HepG2 (cell line): ENCODE measurements around the gene C14orf93. TPM values are rescaled to one million over a fixed set of nuclear protein-coding genes. Genes with fewer than 3 reads are reported as not detected.

ENCODE experiments used
- ATAC-seq: fragments of 200-7000 bp; cut with Tn5 transposase; 3 replicates; pipeline ENCODE4 v1.9.1; 2020; ENCODE audit warnings: mild to moderate bottlenecking, moderate library complexity
- BruUV-seq: library from RNA; stranded (reverse); fragments of 400-500 nt; replicated peaks from 2 replicates; lab custom pipeline; 2021; lab: Mats Ljungman, UMichigan
- CTCF ChIA-PET: fragments of 300-600 bp; formaldehyde crosslinking; extraction: SDS; loops from one replicate; lab custom pipeline; 2021; ENCODE audit warnings: low total read pairs, inconsistent platforms, low intra/inter-chr PET ratio; lab: Yijun Ruan, JAX
- POLR2A ChIA-PET: fragments of 350-600 bp; sonication (Branson Sonifier 250); formaldehyde crosslinking; loops from one replicate; lab custom pipeline; 2020; ENCODE audit warnings: antibody characterized with exemption, inconsistent platforms; lab: Yijun Ruan, JAX
- DNase-seq: peaks from one replicate; pipeline ENCODE4 v3.0.0-alpha.2; 2015; ENCODE audit warnings: low spot score
- FAIRE-seq: peaks from 3 replicates; lab custom pipeline; 2011; peaks lifted over from hg19 to GRCh38; lab: Jason Lieb, UNC
- H2AFZ ChIP-seq: one replicate; pipeline ENCODE4 v1.6.1; 2011; ENCODE audit warnings: low read length, inconsistent platforms
- H3K27ac ChIP-seq: fragments of 300-600 bp; 3 replicates; pipeline ENCODE4 v1.8.0; 2011; ENCODE audit warnings: mixed run types, mild to moderate bottlenecking, mixed read lengths, low read length, inconsistent platforms; ENCODE audit not compliant: insufficient read depth; ENCODE audit errors: extremely low read length
- H3K27me3 ChIP-seq, 2 experiments: fragments of 200-600 bp in 1 of 2; 2 replicates in 1 of 2; 3 replicates in 1 of 2; pipeline versions ENCODE4 v1.6.0 to v1.8.0; 2011; ENCODE audit warnings: low read length in 2 of 2, mild to moderate bottlenecking in 2 of 2, moderate library complexity in 2 of 2, inconsistent platforms in 1 of 2; ENCODE audit not compliant: insufficient read depth in 2 of 2, control insufficient read depth in 1 of 2
- H3K36me3 ChIP-seq, 2 experiments: fragments of 200-600 bp in 1 of 2; replicated peaks in 1 of 2; 2 replicates in 1 of 2; 3 replicates in 1 of 2; pipeline versions ENCODE4 v1.5.1 to v1.8.0; 2011; ENCODE audit warnings: low read length in 2 of 2, inconsistent platforms in 1 of 2; ENCODE audit not compliant: insufficient read depth in 2 of 2, control insufficient read depth in 1 of 2
- H3K4me1 ChIP-seq: 2 replicates; pipeline ENCODE4 v1.5.1; 2012; ENCODE audit warnings: low read length, inconsistent platforms; ENCODE audit not compliant: insufficient read depth
- H3K4me2 ChIP-seq: 2 replicates; pipeline ENCODE4 v1.6.0; 2011; ENCODE audit warnings: low read depth, low read length, inconsistent platforms
- H3K4me3 ChIP-seq, 3 experiments: fragments of 200-600 bp in 1 of 3; sonication (generic), shearing (Covaris generic) in 1 of 3; replicated peaks in 1 of 3; 2 replicates each; pipeline ENCODE4 v1.5.1; 2011 to 2016; ENCODE audit warnings: low read length in 3 of 3, inconsistent platforms in 2 of 3, low read depth in 2 of 3, mild to moderate bottlenecking in 2 of 3, control low read depth in 1 of 3, mixed read lengths in 1 of 3; ENCODE audit not compliant: insufficient read depth in 1 of 3
- H3K79me2 ChIP-seq: one replicate; pipeline ENCODE4 v1.6.1; 2011; ENCODE audit warnings: low read length, inconsistent platforms; ENCODE audit not compliant: insufficient read depth
- H3K9ac ChIP-seq: 2 replicates; pipeline ENCODE4 v1.6.0; 2011; ENCODE audit warnings: mild to moderate bottlenecking, low read depth, low read length, inconsistent platforms; ENCODE audit not compliant: insufficient read depth
- H3K9me3 ChIP-seq: 2 replicates; pipeline ENCODE4 v1.5.1; 2012; ENCODE audit warnings: mild to moderate bottlenecking, low read length
- H4K20me1 ChIP-seq: 2 replicates; pipeline ENCODE4 v1.6.0; 2011; ENCODE audit warnings: inconsistent platforms, mild to moderate bottlenecking, low read length, moderate library complexity; ENCODE audit not compliant: insufficient read depth
- ETV6 ChIP-seq: sonication (generic); formaldehyde crosslinking; conservative IDR thresholded peaks from 2 replicates; pipeline ENCODE4 v1.4.0; 2020; ENCODE audit warnings: missing genetic modification reagents
- KDM4B ChIP-seq: sonication (generic); formaldehyde crosslinking; IDR thresholded peaks from 2 replicates; pipeline ENCODE4 v1.4.0; 2020; ENCODE audit warnings: missing genetic modification reagents
- RBFOX2 ChIP-seq: fragments of 200-400 bp; formaldehyde crosslinking; IDR thresholded peaks from 2 replicates; pipeline ENCODE4 v1.6.1; 2017; ENCODE audit warnings: low read depth, mild to moderate bottlenecking, low read length
- SIN3A ChIP-seq: IDR thresholded peaks from 2 replicates; pipeline ENCODE4 v1.6.1; 2011; ENCODE audit warnings: low read depth, mild to moderate bottlenecking, control low read depth, low read length, borderline replicate concordance
- SMAD9 ChIP-seq: sonication (generic); formaldehyde crosslinking; IDR thresholded peaks from 2 replicates; pipeline ENCODE4 v1.5.1; 2020; ENCODE audit warnings: mild to moderate bottlenecking, missing genetic modification reagents
- ZNF274 ChIP-seq: sonication (generic); formaldehyde crosslinking; IDR thresholded peaks from 2 replicates; pipeline ENCODE4 v1.5.1; 2020; ENCODE audit warnings: mild to moderate bottlenecking, missing genetic modification reagents
- ZNF530 ChIP-seq: sonication (generic); formaldehyde crosslinking; IDR thresholded peaks from 2 replicates; pipeline ENCODE4 v1.5.0; 2020; ENCODE audit warnings: low read depth, mild to moderate bottlenecking, missing genetic modification reagents
- ZNF564 ChIP-seq: sonication (generic); formaldehyde crosslinking; IDR thresholded peaks from 2 replicates; pipeline ENCODE4 v1.8.1; 2023; ENCODE audit warnings: mild to moderate bottlenecking, missing genetic modification reagents
- ZNF766 ChIP-seq: sonication (generic); formaldehyde crosslinking; IDR thresholded peaks from 2 replicates; pipeline ENCODE4 v1.5.0; 2020; ENCODE audit warnings: missing genetic modification reagents, borderline replicate concordance
- ZNF781 ChIP-seq: sonication (generic); formaldehyde crosslinking; IDR thresholded peaks from 2 replicates; pipeline ENCODE4 v1.5.1; 2020; ENCODE audit warnings: borderline replicate concordance, mild to moderate bottlenecking, missing genetic modification reagents; ENCODE audit errors: not compliant biosample characterization
- ZNF788 ChIP-seq: sonication (generic); formaldehyde crosslinking; IDR thresholded peaks from 2 replicates; pipeline ENCODE4 v1.5.0; 2020; ENCODE audit warnings: mild to moderate bottlenecking, missing genetic modification reagents, borderline replicate concordance
- WGBS: methylation state at CpG from one replicate; pipeline ENCODE4 v1.1.6; 2017; ENCODE audit warnings: low lambda C conversion rate; 5-methylcytosine and 5-hydroxymethylcytosine counted together
- in situ Hi-C: cut with HindIII; loops from 2 replicates; pipeline ENCODE4 v1.10.0; 2017; ENCODE audit warnings: low pct_unique_long_range_greater_than_20kb; ENCODE audit not compliant: extremely low pct_ligation_motif_present
- intact Hi-C: fragments of 100-400 bp; cut with micrococcal nuclease; formaldehyde crosslinking; loops from one replicate; pipeline ENCODE4 v1.10.0; 2022; ENCODE audit not compliant: unreplicated experiment
- polyA plus RNA-seq, 8 experiments: library from polyadenylated mRNA; depleted of rRNA in 3 of 8; stranded (reverse) in 7 of 8; unstranded in 1 of 8; fragments of >200 nt; fragmentation: Illumina TruSeq in 4 of 8; extraction: Trizol in 4 of 8; gene quantifications; 2 replicates each; pipeline versions ENCODE4 v1.2.1 to v1.2.3, GENCODE V29; 2011 to 2016; ENCODE audit warnings: low read depth in 4 of 8, missing spikeins in 1 of 8, mixed read lengths in 1 of 8; ENCODE audit not compliant: insufficient read depth in 1 of 8
- total RNA-seq, 5 experiments: library from RNA; depleted of rRNA; stranded (reverse); fragments of >200 nt; fragmentation: Illumina TruSeq; extraction: Trizol; gene quantifications; 2 replicates each; pipeline ENCODE4 v1.2.3, GENCODE V29; 2016; ENCODE audit warnings: low read depth in 1 of 5
- TF ChIP-seq, protein P1 (sequence below): sonication (generic); formaldehyde crosslinking; conservative IDR thresholded peaks from 2 replicates; pipeline ENCODE4 v1.8.0; 2022; ENCODE audit warnings: missing genetic modification reagents
- TF ChIP-seq, protein P2 (sequence below): sonication (generic); formaldehyde crosslinking; IDR thresholded peaks from 2 replicates; pipeline ENCODE4 v1.4.0; 2020; ENCODE audit warnings: missing genetic modification reagents

The C14orf93 gene
- total and polyA plus RNA-seq, 2 of the 13 experiments (the other 11 are each of a cell fraction or from before 2014, with no cell fraction given) = 11.4 to 22.5 TPM

DNA sequence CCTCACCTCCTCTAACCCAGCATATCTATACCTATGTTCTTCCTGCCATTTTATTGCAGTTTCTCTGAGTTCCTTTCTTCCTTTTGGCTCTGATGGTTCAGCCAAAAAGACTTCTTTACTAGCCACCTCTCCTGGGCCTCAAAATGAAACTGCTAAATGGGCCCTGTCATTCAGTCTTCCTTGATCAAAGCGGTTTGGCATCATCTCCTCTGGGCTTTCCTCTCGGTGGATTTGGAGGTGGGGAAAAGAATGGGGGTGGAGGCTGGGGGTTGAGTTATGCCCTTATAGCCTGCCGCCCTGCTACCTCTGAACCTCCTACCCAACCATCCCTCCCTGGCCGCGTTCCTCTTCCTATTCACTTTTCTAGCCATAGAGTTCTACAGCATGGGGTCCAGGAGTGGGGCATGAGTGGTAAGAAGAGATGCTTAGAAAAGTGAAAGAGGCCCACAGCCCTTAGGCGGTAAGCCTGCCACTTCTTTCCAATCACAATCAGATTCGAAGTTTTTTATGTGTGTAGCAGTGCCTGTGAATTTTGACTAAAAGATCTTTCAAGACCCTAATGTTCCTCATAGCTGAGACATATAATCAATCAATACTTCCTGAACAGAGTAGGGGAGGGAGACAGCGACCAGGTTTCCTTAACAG, 30.1 kb downstream of the C14orf93 start (continued):
- TF ChIP-seq, protein P1, sequence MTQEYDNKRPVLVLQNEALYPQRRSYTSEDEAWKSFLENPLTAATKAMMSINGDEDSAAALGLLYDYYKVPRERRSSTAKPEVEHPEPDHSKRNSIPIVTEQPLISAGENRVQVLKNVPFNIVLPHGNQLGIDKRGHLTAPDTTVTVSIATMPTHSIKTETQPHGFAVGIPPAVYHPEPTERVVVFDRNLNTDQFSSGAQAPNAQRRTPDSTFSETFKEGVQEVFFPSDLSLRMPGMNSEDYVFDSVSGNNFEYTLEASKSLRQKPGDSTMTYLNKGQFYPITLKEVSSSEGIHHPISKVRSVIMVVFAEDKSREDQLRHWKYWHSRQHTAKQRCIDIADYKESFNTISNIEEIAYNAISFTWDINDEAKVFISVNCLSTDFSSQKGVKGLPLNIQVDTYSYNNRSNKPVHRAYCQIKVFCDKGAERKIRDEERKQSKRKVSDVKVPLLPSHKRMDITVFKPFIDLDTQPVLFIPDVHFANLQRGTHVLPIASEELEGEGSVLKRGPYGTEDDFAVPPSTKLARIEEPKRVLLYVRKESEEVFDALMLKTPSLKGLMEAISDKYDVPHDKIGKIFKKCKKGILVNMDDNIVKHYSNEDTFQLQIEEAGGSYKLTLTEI = no peak
- 0 out of 2 replicates have a peak, but pooled peaks have one; percentile 42 for TF ChIP-seq SMAD9 (CRISPR knock-in tag)
- no peak for TF ChIP-seq ZNF564 (CRISPR knock-in tag)

DNA sequence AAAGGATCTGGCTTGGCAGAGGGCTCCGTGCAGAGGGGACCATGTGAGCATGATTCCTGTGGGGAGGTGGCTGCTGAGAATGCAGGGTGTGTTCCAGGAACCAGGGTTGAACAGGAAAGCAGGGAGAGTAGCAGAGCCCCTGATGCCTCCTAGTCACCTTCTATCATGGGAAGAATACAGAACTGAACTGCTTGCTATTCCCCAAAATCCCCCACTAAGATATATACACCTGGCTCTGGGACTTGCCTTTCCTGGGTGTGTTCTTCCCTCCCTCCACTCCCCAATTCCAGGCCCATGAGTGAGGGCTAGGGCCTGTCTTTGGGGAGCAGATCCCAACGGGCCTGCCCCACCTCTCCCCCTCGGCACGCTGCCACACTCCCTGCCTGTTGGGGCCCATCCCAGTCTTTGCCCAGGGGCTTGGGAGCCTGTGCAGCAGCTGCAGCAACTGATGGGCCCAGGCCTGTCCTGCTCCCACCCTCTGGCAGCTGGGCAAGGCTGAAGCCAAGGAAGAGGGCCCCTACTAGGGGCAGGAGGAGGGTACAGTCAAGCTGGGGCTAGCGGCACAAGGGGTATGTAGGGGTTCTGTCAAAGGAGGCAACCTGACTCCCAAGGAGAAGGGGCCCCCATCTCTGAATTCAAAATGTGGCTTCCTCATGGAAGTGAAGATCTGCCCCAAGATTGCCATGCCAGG, 30.8 kb downstream of the C14orf93 start:
- Histone ChIP-seq H2AFZ (no peak overlapping the region), H3K4me2 (peak overlapping the region; percentile 98), H3K9ac (peak overlapping the region; percentile 93), H3K4me3 (peak overlapping the region; percentile 86 to 98 (median 89)), H3K27me3 (no peaks in the 10 kb centered on the region; a peak in 1 of 5 replicates), H3K27ac (peak overlapping the region; percentile 97), H4K20me1 (peaks cover 1% of the 10 kb centered on the region), H3K79me2 (peaks cover 79% of the 10 kb centered on the region), H3K9me3 (no peaks in the 10 kb centered on the region), H3K36me3 (peaks cover 16 to 33% of the 10 kb centered on the region in 2 experiments), H3K4me1 (peaks cover 75% of the 10 kb centered on the region)
- 22% methylated on average over 5 of the region's 5 CpGs for WGBS
- ChIA-PET CTCF (no interaction called here), POLR2A (interaction anchor here (0.7 to 26.8 kb wide), 18 partner anchors 2 to 1135 kb away, joined by 3 to 1670 read pairs (median 16); partner anchors contain the start of genes ACIN1, AJUBA, C14orf119 and CDH24)
- no TSS peak for BruUV-seq
- DNase-seq (no peak), FAIRE-seq (no peak), ATAC-seq (no peak)
- in situ Hi-C loops (no loop called here), intact Hi-C loops (no loop called here)
- TF ChIP-seq RBFOX2 = peak; percentile 86
- peak; percentile 80 for TF ChIP-seq ZNF781 (CRISPR knock-in tag)
- TF ChIP-seq ZNF530 (CRISPR knock-in tag) = no peak
- TF ChIP-seq ETV6 (CRISPR knock-in tag) = peak; percentile 84
- no peak for TF ChIP-seq ZNF766
- TF ChIP-seq KDM4B (CRISPR knock-in tag) = 0 out of 2 replicates have a peak, but pooled peaks have one; percentile 49
- peak; percentile 73; the same call in 1 of the 2 replicates for TF ChIP-seq ZNF274 (CRISPR knock-in tag)
- 0 out of 2 replicates have a peak, but pooled peaks have one; percentile 76 for TF ChIP-seq ZNF788 (CRISPR knock-in tag)
- no peak for TF ChIP-seq SIN3A
- TF ChIP-seq, protein P2, sequence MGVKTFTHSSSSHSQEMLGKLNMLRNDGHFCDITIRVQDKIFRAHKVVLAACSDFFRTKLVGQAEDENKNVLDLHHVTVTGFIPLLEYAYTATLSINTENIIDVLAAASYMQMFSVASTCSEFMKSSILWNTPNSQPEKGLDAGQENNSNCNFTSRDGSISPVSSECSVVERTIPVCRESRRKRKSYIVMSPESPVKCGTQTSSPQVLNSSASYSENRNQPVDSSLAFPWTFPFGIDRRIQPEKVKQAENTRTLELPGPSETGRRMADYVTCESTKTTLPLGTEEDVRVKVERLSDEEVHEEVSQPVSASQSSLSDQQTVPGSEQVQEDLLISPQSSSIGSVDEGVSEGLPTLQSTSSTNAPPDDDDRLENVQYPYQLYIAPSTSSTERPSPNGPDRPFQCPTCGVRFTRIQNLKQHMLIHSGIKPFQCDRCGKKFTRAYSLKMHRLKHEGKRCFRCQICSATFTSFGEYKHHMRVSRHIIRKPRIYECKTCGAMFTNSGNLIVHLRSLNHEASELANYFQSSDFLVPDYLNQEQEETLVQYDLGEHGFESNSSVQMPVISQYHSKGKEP (CRISPR knock-in tag) = 0 out of 2 replicates have a peak, but pooled peaks have one; percentile 51
